Immature natural killer cell (primary cell): Measurements from ENCODE around the gene IGFBP4. TPM values are rescaled to one million over a fixed set of nuclear protein-coding genes. Genes with fewer than 3 reads are reported as not detected.

Source experiments
- DNase-seq, 3 donors: peaks; one replicate each; pipeline ENCODE4 v3.0.0; 2022; ENCODE audit warnings: mixed read lengths in 1 of 3
- H3K27ac Mint-ChIP-seq, 6 donors: one replicate each; pipeline ENCODE4 v1.8.0; 2020; ENCODE audit warnings: mixed read lengths in 6 of 6, mild to moderate bottlenecking in 5 of 6, inconsistent platforms in 4 of 6, moderate library complexity in 3 of 6
- H3K27me3 Mint-ChIP-seq, 3 donors: one replicate each; pipeline ENCODE4 v1.8.0; 2020 to 2021; ENCODE audit warnings: low read depth in 3 of 3, mild to moderate bottlenecking in 3 of 3, mixed read lengths in 3 of 3, moderate library complexity in 3 of 3, inconsistent platforms in 1 of 3
- H3K36me3 Mint-ChIP-seq, 3 donors: one replicate each; pipeline ENCODE4 v1.8.0; 2020; ENCODE audit warnings: mixed read lengths in 3 of 3, inconsistent platforms in 2 of 3, mild to moderate bottlenecking in 2 of 3
- H3K4me1 Mint-ChIP-seq, 2 donors: one replicate each; pipeline ENCODE4 v1.8.0; 2020; ENCODE audit warnings: inconsistent platforms in 2 of 2, mild to moderate bottlenecking in 2 of 2, mixed read lengths in 2 of 2, moderate library complexity in 1 of 2
- H3K4me3 Mint-ChIP-seq, 5 donors: one replicate each; pipeline ENCODE4 v1.8.0; 2020; ENCODE audit warnings: mild to moderate bottlenecking in 5 of 5, mixed read lengths in 5 of 5, inconsistent platforms in 3 of 5, moderate library complexity in 3 of 5
- H3K9me3 Mint-ChIP-seq, 6 donors: one replicate each; pipeline ENCODE4 v1.8.0; 2020; ENCODE audit warnings: mild to moderate bottlenecking in 6 of 6, mixed read lengths in 6 of 6, inconsistent platforms in 4 of 6, moderate library complexity in 3 of 6
- polyA plus RNA-seq, 3 donors: library from polyadenylated mRNA; unstranded; fragments of 300-500 nt; fragmentation: Illumina TruSeq; gene quantifications; one replicate each; pipeline ENCODE4 v1.2.3, GENCODE V29; 2021

IGFBP4 gene
- polyA plus RNA-seq, 3 donors from 2014 or later, result 22.3 to 41.7 (median 36.2) TPM

- no peak for DNase-seq
- H3K9me3 Mint-ChIP-seq, result no peaks in the 10 kb centered on the region
- H3K4me1 Mint-ChIP-seq, result peaks cover 17 to 28% of the 10 kb centered on the region in 2 donors
- peak overlapping the region in 5 of 6 donors; percentile 63 to 86 (median 69) for H3K27ac Mint-ChIP-seq
- peaks cover 4 to 10% (median 6%) of the 10 kb centered on the region in 3 donors for H3K27me3 Mint-ChIP-seq
- H3K36me3 Mint-ChIP-seq, result no peaks in the 10 kb centered on the region
- H3K4me3 Mint-ChIP-seq, result peak overlapping the region; percentile 89 to 98 (median 90)
Observed at GRCh38 chr17:40418428-40418706, 24.9 kb upstream of the IGFBP4 start.

- Mint-ChIP-seq H3K27ac (peak overlapping the region in 1 of 6 donors; percentile 35), H3K9me3 (no peaks in the 10 kb centered on the region), H3K4me1 (peaks cover 17 to 28% of the 10 kb centered on the region in 2 donors), H3K27me3 (peaks cover 4 to 10% (median 6%) of the 10 kb centered on the region in 3 donors), H3K36me3 (no peaks in the 10 kb centered on the region), H3K4me3 (peak overlapping the region; percentile 45 to 76 (median 64))
- DNase-seq, result no peak
Observed at GRCh38 chr17:40419559-40420331, 23.5 kb upstream of the IGFBP4 start.

GRCh38 chr17:40422990-40423633 is 20.1 kb upstream of the IGFBP4 start:
- Mint-ChIP-seq H3K4me3 (no peak overlapping the region), H3K4me1 (peaks cover 17 to 27% of the 10 kb centered on the region in 2 donors), H3K27ac (no peak overlapping the region), H3K36me3 (no peaks in the 10 kb centered on the region), H3K27me3 (peaks cover 0 to 10% (median 2%) of the 10 kb centered on the region in 3 donors), H3K9me3 (no peaks in the 10 kb centered on the region)
- no peak for DNase-seq

- no peak for DNase-seq
- H3K27ac Mint-ChIP-seq, result no peak overlapping the region
- H3K27me3 Mint-ChIP-seq, result peaks cover under 1 to 5% (median 2%) of the 10 kb centered on the region in 3 donors
- peaks cover 14 to 17% of the 10 kb centered on the region in 2 donors for H3K4me1 Mint-ChIP-seq
- H3K9me3 Mint-ChIP-seq, result no peaks in the 10 kb centered on the region
- no peaks in the 10 kb centered on the region for H3K36me3 Mint-ChIP-seq
- H3K4me3 Mint-ChIP-seq, result no peak overlapping the region
Observed at GRCh38 chr17:40425741-40426140, 17.5 kb upstream of the IGFBP4 start.

GRCh38 chr17:40427002-40427491 is 16.2 kb upstream of the IGFBP4 start:
- Mint-ChIP-seq H3K4me3 (no peak overlapping the region), H3K27ac (peak overlapping the region in 1 of 6 donors; percentile 64), H3K36me3 (no peaks in the 10 kb centered on the region), H3K27me3 (peaks cover 1 to 5% (median 5%) of the 10 kb centered on the region in 3 donors), H3K9me3 (no peaks in the 10 kb centered on the region), H3K4me1 (peaks cover 14 to 17% of the 10 kb centered on the region in 2 donors)
- no peak for DNase-seq

- Mint-ChIP-seq H3K4me1 (peaks cover 14 to 17% of the 10 kb centered on the region in 2 donors), H3K36me3 (peaks cover 0 to 3% (median 0%) of the 10 kb centered on the region in 3 donors), H3K27me3 (peaks cover 1 to 7% (median 2%) of the 10 kb centered on the region in 3 donors), H3K27ac (no peak overlapping the region), H3K4me3 (no peak overlapping the region), H3K9me3 (no peaks in the 10 kb centered on the region)
- DNase-seq, result no peak
Observed at GRCh38 chr17:40430272-40431230, 12.7 kb upstream of the IGFBP4 start.

- no peak overlapping the region for H3K27ac Mint-ChIP-seq
- no peak for DNase-seq
- H3K36me3 Mint-ChIP-seq, result peaks cover 0 to 3% (median 0%) of the 10 kb centered on the region in 3 donors
- H3K27me3 Mint-ChIP-seq, result peaks cover 1 to 7% (median 2%) of the 10 kb centered on the region in 3 donors
- H3K4me1 Mint-ChIP-seq, result peaks cover 8 to 10% of the 10 kb centered on the region in 2 donors
- no peaks in the 10 kb centered on the region for H3K9me3 Mint-ChIP-seq
- H3K4me3 Mint-ChIP-seq, result no peak overlapping the region
Observed at GRCh38 chr17:40431231-40431602, 12.0 kb upstream of the IGFBP4 start.

GRCh38 chr17:40432864-40433528 is 10.3 kb upstream of the IGFBP4 start:
- Mint-ChIP-seq H3K4me1 (no peaks in the 10 kb centered on the region), H3K36me3 (peaks cover 0 to 3% (median 0%) of the 10 kb centered on the region in 3 donors), H3K9me3 (no peaks in the 10 kb centered on the region), H3K27me3 (peaks cover 1 to 4% (median 2%) of the 10 kb centered on the region in 3 donors), H3K4me3 (no peak overlapping the region), H3K27ac (no peak overlapping the region)
- DNase-seq, result no peak

- Mint-ChIP-seq H3K4me3 (no peak overlapping the region), H3K4me1 (no peaks in the 10 kb centered on the region), H3K9me3 (no peaks in the 10 kb centered on the region), H3K27me3 (peaks cover 1 to 3% (median 2%) of the 10 kb centered on the region in 3 donors), H3K27ac (no peak overlapping the region), H3K36me3 (peaks cover 0 to 3% (median 0%) of the 10 kb centered on the region in 3 donors)
- no peak for DNase-seq
Observed at GRCh38 chr17:40433551-40434415, 9.5 kb upstream of the IGFBP4 start.

- H3K27ac Mint-ChIP-seq, result no peak overlapping the region
- H3K36me3 Mint-ChIP-seq, result peaks cover 0 to 7% (median 0%) of the 10 kb centered on the region in 3 donors
- no peak for DNase-seq
- H3K27me3 Mint-ChIP-seq, result peaks cover 2 to 3% (median 3%) of the 10 kb centered on the region in 3 donors
- no peak overlapping the region for H3K4me3 Mint-ChIP-seq
- no peaks in the 10 kb centered on the region for H3K9me3 Mint-ChIP-seq
- peaks cover 4 to 5% of the 10 kb centered on the region in 2 donors for H3K4me1 Mint-ChIP-seq
Observed at GRCh38 chr17:40436636-40437035, 6.6 kb upstream of the IGFBP4 start.

- Mint-ChIP-seq H3K27me3 (peaks cover 0 to 3% (median 3%) of the 10 kb centered on the region in 3 donors), H3K4me3 (no peak overlapping the region), H3K27ac (no peak overlapping the region), H3K36me3 (peaks cover 0 to 7% (median 0%) of the 10 kb centered on the region in 3 donors), H3K9me3 (no peaks in the 10 kb centered on the region), H3K4me1 (peaks cover 4 to 5% of the 10 kb centered on the region in 2 donors)
- DNase-seq, result no peak
Observed at GRCh38 chr17:40437095-40437732, 6.0 kb upstream of the IGFBP4 start.

GRCh38 chr17:40440166-40440565 is 3.1 kb upstream of the IGFBP4 start:
- Mint-ChIP-seq H3K4me1 (peaks cover 20% of the 10 kb centered on the region in 2 donors), H3K9me3 (peaks cover 0 to 4% (median 1%) of the 10 kb centered on the region in 6 donors), H3K27me3 (peaks cover 11 to 21% (median 17%) of the 10 kb centered on the region in 3 donors), H3K4me3 (no peak overlapping the region), H3K27ac (no peak overlapping the region), H3K36me3 (peaks cover 0 to 4% (median 0%) of the 10 kb centered on the region in 3 donors)
- no peak for DNase-seq
